NOMO-1 (cell line): ENCODE measurements around the gene BCR.

Experiments
- DNase-seq, 2 experiments: peaks; one replicate each; lab custom pipeline; 2025; ENCODE audit not compliant: unreplicated experiment in 2 of 2; lab: John Stamatoyannopoulos, UW

BCR gene

GRCh38 chr22:23227380-23227779, 47.1 kb downstream of the BCR start:
- no peak for DNase-seq

GRCh38 chr22:23228503-23228902, 48.2 kb downstream of the BCR start:
- no peak for DNase-seq

- DNase-seq, result no peak
These were observed 49.3 kb downstream of the BCR start for GRCh38 chr22:23229646-23230045.

- no peak for DNase-seq
These were observed 50.2 kb downstream of the BCR start for GRCh38 chr22:23230348-23231068.

- DNase-seq, result no peak
These were observed 51.3 kb downstream of the BCR start for GRCh38 chr22:23231471-23232093.

GRCh38 chr22:23232094-23232905, 52.0 kb downstream of the BCR start:
- no peak for DNase-seq

GRCh38 chr22:23233084-23233531, 52.8 kb downstream of the BCR start:
- no peak for DNase-seq

GRCh38 chr22:23233752-23234408, 53.6 kb downstream of the BCR start:
- DNase-seq, result no peak

- DNase-seq, result no peak
These were observed 54.3 kb downstream of the BCR start for GRCh38 chr22:23234409-23235161.

- no peak for DNase-seq
These were observed 55.1 kb downstream of the BCR start for GRCh38 chr22:23235425-23235824.

GRCh38 chr22:23236026-23236425, 55.7 kb downstream of the BCR start:
- DNase-seq, result no peak

- DNase-seq, result no peak
These were observed 56.3 kb downstream of the BCR start for GRCh38 chr22:23236440-23237184.

- no peak for DNase-seq
These were observed 57.0 kb downstream of the BCR start for GRCh38 chr22:23237201-23237798.

GRCh38 chr22:23237841-23238240, 57.5 kb downstream of the BCR start:
- DNase-seq, result no peak

- DNase-seq, result no peak
These were observed 58.4 kb downstream of the BCR start for GRCh38 chr22:23238707-23239106.

- DNase-seq, result no peak
These were observed 59.1 kb downstream of the BCR start for GRCh38 chr22:23239429-23239828.

- DNase-seq, result no peak
These were observed 60.5 kb downstream of the BCR start for GRCh38 chr22:23240639-23241389.

- no peak for DNase-seq
These were observed 61.5 kb downstream of the BCR start for GRCh38 chr22:23241562-23242472.
